Mammary epithelial cell (primary cell): Measurements from ENCODE around the gene PPP1R37.

Experiments used
- EZH2 ChIP-seq: IDR thresholded peaks from 2 replicates; pipeline ENCODE4 v1.6.1; 2012; ENCODE audit warnings: low read length, inconsistent platforms, borderline replicate concordance
- TF ChIP-seq, protein P1 (sequence below), 2 donors: IDR thresholded peaks in 1 of 2; conservative IDR thresholded peaks in 1 of 2; 2 replicates each; pipeline ENCODE4 v1.5.1; 2011 to 2012; ENCODE audit warnings: inconsistent platforms in 2 of 2, low read length in 2 of 2, mild to moderate bottlenecking in 2 of 2, control low read depth in 1 of 2, low read depth in 1 of 2; ENCODE audit not compliant: insufficient read depth in 1 of 2; ENCODE audit errors: extremely low read depth in 1 of 2

DNA sequence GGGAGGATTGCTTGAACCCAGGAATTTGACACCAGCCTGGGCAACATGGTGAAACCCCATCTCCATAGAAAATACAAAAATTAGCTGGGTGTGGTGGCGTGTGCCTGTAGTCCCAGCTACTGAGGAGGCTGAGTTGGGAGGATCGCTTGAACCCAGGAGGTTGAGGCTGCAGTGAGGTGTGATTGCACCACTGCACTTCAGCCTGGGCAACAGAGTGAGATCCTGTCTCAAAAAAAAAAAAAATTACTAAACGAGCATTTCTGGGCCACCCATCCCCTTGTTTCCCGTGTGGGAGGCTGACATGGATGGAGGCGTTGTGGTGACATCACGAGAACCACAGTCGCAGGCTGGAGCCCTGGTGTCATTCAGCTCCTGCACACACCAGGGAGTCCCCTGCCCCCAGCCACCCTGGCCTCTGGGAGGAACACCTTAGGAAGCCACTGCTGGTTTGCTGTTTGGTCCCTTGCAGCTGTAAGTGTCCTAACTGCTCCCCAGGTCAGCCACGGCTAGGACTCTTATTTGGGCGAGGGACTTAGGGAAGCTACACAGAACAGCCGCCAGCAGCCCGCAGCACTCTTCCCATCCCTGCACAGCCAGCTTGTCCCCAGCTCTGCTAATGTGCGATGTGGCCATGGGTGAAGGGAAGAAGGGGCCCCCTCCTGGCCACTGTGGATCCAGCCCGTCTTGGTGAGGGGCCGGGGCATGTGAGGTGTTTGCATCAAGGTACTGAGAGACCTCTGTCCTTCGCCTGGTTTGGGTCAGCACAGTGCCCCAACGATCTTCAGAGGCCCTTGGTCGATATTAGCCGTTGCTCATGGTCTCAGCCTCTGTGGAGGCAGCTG lies 55.1 kb downstream of the PPP1R37 start:
- TF ChIP-seq, protein P1, sequence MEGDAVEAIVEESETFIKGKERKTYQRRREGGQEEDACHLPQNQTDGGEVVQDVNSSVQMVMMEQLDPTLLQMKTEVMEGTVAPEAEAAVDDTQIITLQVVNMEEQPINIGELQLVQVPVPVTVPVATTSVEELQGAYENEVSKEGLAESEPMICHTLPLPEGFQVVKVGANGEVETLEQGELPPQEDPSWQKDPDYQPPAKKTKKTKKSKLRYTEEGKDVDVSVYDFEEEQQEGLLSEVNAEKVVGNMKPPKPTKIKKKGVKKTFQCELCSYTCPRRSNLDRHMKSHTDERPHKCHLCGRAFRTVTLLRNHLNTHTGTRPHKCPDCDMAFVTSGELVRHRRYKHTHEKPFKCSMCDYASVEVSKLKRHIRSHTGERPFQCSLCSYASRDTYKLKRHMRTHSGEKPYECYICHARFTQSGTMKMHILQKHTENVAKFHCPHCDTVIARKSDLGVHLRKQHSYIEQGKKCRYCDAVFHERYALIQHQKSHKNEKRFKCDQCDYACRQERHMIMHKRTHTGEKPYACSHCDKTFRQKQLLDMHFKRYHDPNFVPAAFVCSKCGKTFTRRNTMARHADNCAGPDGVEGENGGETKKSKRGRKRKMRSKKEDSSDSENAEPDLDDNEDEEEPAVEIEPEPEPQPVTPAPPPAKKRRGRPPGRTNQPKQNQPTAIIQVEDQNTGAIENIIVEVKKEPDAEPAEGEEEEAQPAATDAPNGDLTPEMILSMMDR (conservative IDR thresholded peaks at IDR 0.05 in 1 of 2, IDR thresholded peaks at IDR 0.05 in 1 of 2; ENCODE audit: extremely low read depth in 1 of 2, insufficient read depth in 1 of 2, low read depth in 1 of 2, low read length in 2 of 2) = no peak
- TF ChIP-seq EZH2 = no peak
